Omental fat pad (tissue), 4 donors: Measurements from ENCODE around the gene CEMIP. TPM values are rescaled to one million over a fixed set of nuclear protein-coding genes. Genes with fewer than 3 reads are reported as not detected.

Experiments used
- ATAC-seq: fragments of 150-250 bp; one replicate; pipeline ENCODE4 v1.9.1; 2016; ENCODE audit warnings: mild to moderate bottlenecking, moderate library complexity; ENCODE audit not compliant: low FRiP score
- DNase-seq: peaks from one replicate; pipeline ENCODE4 v3.0.0-alpha.2; 2019; ENCODE audit warnings: low spot score
- CTCF ChIP-seq, 3 donors: fragments of 450-650 bp; IDR thresholded peaks; one replicate each; pipeline ENCODE4 v1.5.1; 2016 to 2017; ENCODE audit warnings: antibody characterized with exemption in 3 of 3, mild to moderate bottlenecking in 3 of 3, moderate library complexity in 2 of 3
- total RNA-seq, 4 donors: library from RNA; depleted of rRNA; stranded (reverse); fragments of >200 nt; gene quantifications; one replicate each; pipeline ENCODE4 v1.1.0, GENCODE V29; 2016

CEMIP gene
- total RNA-seq, 4 donors from 2014 or later = 0.19 to 9.5 (median 1.2) TPM; not detected in 1

GRCh38 chr15:80916056-80916455, 136.9 kb downstream of the CEMIP start:
- no peak for TF ChIP-seq CTCF (IDR thresholded peaks at IDR 0.05)
- ATAC-seq = no peak
- no peak for DNase-seq

GRCh38 chr15:80918196-80918783, 139.1 kb downstream of the CEMIP start:
- TF ChIP-seq CTCF (IDR thresholded peaks at IDR 0.05) = no peak
- ATAC-seq (no peak), DNase-seq (no peak)

- no peak for TF ChIP-seq CTCF (IDR thresholded peaks at IDR 0.05)
- ATAC-seq = no peak
- no peak for DNase-seq
Observed at GRCh38 chr15:80920271-80920699, 141.1 kb downstream of the CEMIP start.

GRCh38 chr15:80921736-80922410, 142.7 kb downstream of the CEMIP start:
- ATAC-seq = no peak
- no peak for DNase-seq
- TF ChIP-seq CTCF (IDR thresholded peaks at IDR 0.05) = no peak

- no peak for TF ChIP-seq CTCF (IDR thresholded peaks at IDR 0.05)
- no peak for ATAC-seq
- no peak for DNase-seq
Observed at GRCh38 chr15:80923668-80924067, 144.5 kb downstream of the CEMIP start.

- DNase-seq (no peak), ATAC-seq (no peak)
- no peak for TF ChIP-seq CTCF (IDR thresholded peaks at IDR 0.05)
Observed at GRCh38 chr15:80924278-80924677, 145.1 kb downstream of the CEMIP start.

GRCh38 chr15:80925597-80926059, 146.5 kb downstream of the CEMIP start:
- DNase-seq (no peak), ATAC-seq (no peak)

More at GRCh38 chr15:80925597-80926059, 146.5 kb downstream of the CEMIP start:
- TF ChIP-seq CTCF (IDR thresholded peaks at IDR 0.05) = no peak
